Activated gamma-delta T cell treated with anti-CD3 and anti-CD28 coated beads, Interleukin-2, amount 50 U/mL, for 16 hours (primary cell): ENCODE data around the gene CNNM4.

Experiments used
- DNase-seq: peaks from one replicate; pipeline ENCODE4 v3.0.0-alpha.2; 2020; ENCODE audit warnings: low read depth

The CNNM4 gene

DNA sequence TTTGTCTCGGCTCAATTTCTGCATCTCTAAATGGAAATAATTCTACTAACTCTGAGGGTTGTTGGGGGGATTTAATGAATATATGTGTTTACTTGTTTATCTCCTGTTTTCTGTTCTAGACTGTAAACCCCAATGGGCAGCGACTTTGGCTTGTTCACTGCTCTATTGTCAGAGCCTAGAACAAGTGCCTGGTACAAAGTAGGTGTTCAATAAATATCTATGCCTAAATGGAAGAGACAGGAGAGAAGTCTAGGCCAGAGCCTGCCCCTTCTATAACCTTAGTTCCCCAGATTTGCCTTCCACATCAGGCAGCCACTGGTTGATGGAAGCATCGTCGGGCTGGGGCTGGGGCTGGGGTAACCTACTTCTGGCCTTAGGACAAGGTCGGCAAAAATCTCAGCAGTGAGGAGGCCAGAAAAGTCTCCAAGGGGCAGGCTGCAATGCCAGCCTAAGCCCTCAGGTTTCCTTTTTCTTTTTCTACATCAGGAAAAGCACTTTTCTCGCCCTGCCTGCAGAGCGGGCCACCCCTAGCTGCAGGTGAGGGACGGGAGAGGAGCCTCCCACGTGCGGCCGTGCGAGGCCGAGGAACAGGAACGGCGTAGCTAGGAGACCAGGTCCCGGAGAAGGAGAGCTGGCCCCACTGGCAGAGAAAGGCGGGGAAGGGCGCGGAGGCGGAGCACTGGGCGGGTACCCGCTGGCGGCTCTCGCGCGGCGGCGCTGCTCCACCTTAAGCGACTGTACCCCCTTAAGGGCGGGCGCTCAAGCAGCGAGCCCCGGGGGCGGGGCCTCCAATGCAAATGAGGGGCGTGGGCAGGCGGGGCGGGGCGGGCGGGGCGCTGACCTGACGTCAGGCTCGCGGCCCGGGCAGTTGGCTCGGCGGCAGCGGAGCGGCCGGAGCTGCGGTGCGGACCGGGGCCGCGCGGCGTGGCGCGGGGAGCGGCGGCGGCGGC lies at the start of gene CNNM4:
Gene CNNM4, plus strand, starts transcription at position 867 of the 950 bp plus-strand sequence. CDS start 98 bp downstream, outside the sequence.
- DNase-seq: peak; percentile 85

DNA sequence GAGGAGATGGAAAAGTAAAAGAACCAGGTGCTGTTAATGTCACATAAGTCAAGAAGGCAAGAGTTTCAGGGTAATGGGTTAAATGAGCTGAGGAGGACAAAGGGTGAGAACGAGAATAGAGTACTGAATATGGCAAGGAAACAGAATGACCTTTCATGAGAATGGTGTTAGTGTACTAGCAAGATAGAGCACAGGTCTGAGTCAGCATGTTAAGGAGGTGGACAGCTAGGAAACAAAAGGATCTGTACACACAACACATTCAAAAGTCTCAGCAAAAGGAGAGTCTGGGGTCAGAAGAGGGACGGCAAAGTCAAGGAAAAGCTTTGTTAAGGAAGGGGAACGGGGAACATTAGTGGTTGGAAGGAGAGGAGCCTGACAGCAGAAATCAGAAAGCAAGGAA lies 49.7 kb upstream of the CNNM4 start:
- no peak for DNase-seq

DNA sequence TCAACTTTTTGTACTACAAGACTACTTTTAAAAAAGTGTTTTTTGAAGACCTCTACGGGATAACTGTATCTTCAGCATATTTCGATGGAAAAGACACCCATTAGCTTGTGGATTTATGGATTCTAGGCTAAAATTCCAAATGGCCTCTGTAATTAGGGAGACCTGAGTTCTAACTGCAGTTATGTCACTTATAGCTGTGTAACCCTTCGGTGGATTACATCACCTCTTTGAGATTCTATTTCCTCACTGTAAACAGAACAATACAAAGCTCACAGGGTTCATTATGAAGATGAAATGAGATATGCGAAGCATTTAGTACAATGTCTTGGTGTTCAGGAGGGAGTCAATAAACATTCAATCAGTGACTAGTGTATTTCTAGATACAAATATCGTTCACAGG lies 45.0 kb upstream of the CNNM4 start:
- DNase-seq: no peak

DNA sequence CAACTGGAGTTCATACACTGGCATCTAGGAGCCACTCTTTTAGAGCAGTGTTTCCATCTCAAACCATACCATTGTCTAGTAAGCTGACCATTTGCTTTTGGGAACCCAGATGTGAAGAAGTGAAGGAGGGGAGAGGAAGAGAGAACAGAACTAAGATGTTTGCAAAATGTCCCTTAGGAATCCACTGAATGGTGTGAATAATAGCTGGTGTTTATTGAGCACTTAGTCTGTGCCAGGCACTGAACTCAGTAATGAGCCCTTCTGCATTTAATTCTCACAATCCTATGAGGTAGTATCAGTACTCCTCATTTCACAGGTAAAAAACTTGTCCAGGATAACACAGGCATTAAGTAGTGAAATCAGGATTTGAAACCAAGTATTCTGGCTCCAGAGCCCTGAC lies 44.3 kb upstream of the CNNM4 start:
- DNase-seq: no peak

DNA sequence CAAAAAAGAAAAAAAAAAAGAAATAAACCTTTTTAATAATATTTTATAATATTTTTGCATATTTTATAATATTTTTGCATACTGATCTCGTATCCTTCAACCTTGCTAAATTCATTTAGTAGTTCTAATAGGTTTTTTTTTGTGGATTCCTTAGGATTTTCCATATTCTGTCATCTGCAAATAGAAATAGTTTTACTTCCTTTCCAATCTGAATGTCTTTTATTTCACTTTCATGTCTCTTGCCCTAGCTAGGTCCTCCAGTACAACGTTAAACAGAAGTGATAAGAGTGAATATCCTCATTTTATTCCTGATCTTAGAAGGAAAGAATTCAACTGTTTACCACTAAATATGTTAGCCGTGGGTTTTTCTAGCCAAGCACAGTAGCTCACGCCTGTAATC lies 34.6 kb upstream of the CNNM4 start:
- no peak for DNase-seq

DNA sequence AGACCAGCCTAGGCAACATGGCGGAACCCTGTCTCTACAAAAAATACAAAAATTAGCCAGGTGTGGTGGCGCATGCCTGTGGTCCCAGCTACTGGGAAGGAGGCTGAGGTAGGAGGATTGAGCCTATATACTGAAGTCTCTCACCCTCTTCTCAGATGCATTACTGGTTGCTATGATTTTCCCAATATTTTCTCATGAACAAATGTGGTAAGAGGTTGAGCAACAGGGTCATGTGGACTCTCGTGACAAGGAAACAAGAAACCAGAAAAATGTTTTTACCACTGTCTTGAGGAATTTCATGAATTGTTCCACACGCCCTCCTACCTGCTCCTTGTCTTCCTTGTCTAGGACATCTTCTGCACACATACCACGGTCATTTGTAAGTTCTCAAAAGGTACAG lies 33.3 kb upstream of the CNNM4 start:
- DNase-seq: no peak

DNA sequence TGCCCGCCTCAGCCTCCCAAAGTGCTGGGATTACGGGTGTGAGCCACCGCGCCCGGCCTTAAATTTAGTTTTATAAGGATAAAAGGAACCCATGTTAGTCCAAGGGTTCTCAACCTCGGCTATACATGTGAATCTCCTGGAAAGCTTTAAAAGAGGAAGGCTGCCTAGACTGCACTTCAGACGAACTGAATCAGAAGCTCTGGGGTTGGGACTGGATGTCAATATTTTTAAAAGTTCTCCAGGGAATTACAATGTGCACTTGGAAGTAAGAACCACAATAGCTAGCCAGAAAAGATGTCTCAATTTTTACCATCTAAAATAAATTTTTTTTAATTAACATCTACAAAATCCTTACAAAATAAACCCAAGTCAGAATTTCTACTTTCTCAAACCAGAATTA lies 31.0 kb upstream of the CNNM4 start:
- no peak for DNase-seq

DNA sequence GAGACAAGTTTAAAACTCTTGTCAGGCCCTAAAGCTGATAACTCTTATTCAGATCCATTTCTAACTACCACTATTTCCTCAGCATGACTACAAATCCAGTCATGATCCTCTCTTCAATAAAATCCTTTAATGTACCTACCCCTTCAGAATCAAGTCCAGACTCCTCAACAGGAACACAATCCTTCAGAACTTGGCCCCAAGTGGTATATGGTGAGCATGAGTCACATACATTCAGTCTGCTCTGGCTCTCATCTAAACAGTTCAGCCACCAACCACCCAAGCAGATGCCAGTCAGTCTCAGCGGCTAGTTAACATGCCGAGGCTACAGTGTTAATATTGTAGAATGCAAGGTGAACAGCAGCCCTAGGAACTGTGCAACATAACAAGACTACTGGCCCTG lies 30.5 kb upstream of the CNNM4 start:
- DNase-seq: no peak

DNA sequence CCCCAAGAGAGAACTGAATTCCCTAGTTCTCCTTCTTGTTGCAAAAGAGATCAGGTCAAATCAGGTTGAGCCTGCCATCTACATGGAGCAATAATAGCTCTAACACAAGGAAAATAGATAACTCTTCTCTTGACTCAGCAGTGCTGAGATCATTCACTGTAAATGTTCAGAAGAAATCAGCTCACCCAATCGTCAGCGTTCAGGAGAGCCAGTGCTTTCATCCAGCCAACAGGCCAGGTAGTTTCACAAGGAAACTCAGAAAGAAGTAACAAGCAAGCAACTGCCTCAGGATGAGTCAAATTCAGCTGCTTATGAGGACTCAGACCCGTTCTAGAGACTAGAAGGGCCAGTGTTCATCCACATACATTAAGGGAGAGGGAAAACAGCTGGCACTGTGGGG lies 26.8 kb upstream of the CNNM4 start:
- DNase-seq: no peak

DNA sequence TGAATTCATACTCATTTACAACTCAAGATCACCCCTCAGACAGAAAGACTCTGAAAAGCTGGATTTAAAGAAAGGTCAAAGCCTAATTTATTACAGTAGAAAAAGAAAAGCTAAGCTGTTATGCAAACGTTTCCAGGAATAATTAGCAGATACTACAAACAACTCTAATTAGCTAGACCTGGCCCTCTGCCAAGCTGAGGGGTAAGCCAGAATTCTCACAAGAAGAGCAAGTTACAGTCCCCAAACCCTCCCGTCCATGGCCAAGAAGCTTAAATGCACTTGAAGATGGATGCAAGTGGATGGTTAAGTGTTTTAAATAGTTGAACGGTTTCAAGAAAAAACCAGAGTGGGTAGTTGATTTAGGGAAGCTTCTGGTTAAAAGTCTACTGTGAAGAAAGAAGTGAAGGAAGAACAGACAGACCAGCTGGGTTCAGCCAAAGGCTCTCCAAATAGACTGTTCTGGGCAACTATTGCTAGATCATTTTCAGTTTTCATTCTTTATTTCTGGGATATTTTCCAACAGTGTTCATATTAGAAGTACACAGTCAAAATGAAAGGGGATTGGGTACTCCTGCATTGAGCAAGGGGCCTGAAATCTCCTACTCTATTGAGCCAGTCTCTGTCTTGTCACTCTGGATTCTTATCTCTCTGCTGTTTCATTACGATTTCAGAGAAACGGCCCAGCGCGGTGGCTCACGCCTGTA lies 25.7 kb upstream of the CNNM4 start:
- DNase-seq: no peak

DNA sequence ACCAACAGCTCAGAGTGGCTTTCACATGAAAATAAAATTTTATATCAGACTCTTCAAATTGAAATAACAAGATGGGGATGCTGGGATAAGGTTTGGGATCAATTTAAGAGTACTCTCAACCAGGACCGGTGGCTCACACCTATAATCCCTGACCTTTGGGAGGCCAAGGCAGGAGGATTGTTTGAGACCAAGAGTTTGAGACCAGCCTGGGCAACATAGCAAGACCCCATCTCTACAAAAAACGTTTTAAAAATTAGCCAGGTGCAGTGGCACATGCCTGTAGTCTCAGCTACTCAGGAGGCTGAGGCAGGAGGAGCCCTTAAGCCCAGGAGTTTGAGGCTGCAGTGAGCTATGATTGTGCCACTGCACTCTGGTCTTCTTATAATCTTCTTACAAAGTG lies 23.5 kb upstream of the CNNM4 start:
- DNase-seq: no peak

DNA sequence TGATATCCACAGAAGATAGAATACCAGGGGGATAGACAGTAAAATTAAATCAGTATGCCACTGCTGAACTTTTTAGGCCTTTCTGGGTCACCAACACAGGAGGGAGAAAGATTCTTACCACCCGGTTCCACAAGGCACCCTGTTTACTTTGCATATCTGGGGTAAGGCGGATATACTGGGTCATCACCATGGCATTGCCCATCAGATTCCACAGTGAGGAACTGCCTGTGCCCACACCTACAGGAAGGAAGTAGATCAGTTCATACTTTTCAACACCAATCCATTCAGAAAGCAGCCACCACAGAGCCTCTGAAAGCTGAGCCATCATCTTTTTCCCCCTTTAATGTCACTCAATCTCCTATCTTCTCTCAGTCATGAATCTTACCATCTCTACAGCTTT lies 22.9 kb upstream of the CNNM4 start:
- no peak for DNase-seq

DNA sequence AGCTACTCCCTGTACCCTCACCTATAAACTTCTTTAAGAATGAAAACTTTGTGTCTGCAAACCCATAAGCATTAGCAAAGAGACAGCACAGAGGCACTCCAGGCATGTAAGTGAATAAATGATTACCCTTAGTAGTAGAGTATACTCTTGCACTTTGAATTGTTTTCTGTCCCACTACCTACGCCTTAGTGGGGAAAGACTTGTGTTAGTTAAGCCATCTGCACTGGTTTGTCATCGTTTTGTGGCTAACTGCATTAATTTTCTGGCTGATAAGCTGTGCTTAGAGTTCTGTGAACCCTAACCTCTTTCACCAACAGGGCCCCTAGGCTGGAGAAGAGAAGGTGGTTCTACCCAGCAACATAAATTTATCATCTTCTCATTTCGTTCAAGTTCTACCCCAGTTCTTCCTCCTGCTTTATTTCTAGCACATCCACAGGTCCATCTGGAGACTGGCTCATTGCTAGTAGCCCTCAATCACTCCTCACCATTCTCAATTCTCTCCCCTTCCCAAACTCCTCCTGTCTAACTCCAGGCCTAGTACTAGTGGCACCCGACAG lies 21.5 kb upstream of the CNNM4 start:
- no peak for DNase-seq

DNA sequence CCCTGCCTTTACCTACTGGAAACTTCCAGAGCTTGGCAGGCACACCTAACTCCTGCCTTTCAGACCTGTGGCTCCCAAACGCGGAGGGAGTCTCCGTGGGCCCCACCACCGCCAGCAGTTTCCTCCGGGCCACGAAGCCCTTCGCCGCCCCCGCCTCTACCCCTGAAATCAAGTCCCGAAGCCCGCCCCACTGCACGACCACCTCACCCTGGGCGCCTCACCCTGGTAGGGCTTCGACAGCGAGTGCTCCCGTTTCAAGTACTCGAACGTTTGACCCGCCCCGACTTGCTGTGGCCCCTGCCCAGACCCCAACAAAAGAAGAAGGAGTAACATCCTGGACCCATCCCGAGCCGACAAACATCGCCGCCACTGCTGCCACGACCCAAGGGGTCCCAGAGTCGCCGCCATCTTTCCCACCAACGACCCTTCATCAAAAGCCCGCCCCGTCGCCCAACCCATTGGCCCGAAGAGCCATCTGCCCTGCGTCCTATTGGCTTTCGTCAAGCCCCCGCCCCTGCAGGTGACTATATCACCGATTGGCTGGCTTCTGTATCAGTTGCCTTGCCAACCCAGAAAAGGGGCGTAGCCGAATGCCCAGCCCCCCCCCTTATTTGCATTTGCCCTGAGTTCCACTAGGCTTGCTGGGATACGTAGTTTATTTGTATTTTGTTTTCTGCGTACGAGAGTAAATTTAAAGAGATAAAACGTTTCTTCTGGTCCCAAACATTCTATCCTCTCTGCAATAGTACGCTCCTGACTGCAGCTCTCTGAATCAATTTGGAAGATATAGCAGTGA lies 20.9 kb upstream of the CNNM4 start, which contains the start of gene LMAN2L:
Gene LMAN2L, minus strand, starts transcription at position 432 of the 796 bp plus-strand sequence. Its CDS starts 24 bp downstream, at position 408.
- peak; percentile 93 for DNase-seq

DNA sequence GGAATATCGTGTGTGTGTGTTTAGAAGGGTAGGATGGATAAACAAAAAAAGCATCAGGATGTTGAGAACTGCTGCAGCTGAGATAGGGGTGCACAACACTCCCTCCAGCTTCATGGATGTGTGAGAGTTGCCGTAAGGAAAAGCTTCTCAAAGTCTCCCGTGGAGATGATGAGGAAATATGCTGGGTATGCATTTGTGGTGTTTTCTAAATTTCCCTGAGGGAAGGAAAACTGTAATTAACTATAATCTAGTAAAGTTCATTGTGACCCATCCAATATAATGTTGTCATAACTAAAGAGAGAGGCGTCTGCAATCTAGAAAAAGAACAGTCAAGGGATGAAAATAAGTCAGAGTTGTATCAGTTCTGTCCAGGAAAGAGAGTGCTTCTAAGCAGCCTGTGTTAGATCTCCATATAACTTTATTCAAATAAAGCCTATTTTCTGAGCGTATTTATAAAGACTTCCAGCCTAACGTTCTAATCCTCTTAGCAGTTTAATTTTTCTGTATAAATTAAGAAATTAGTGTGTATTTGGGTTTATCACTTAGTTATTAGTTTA lies 13.6 kb upstream of the CNNM4 start:
- DNase-seq: no peak

DNA sequence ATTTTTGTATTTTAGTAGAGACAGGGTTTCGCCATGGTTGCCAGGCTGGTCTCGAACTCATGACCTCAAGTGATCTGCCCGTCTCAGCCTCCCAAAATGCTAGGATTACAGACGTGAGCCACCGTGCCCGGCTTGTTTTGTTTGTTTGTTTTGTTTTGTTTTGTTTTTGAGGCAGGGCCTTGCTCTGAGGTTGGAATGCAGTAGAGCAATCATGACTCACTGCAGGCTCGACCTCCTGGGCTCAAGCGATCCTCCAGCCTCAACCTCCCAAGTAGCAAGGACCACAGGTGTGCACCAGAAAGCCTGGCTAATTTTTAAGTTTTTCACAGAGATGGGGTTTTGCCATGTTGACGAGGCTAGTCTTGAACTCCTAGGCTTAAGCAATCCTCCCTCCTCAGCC lies 8.9 kb upstream of the CNNM4 start:
- DNase-seq: no peak

DNA sequence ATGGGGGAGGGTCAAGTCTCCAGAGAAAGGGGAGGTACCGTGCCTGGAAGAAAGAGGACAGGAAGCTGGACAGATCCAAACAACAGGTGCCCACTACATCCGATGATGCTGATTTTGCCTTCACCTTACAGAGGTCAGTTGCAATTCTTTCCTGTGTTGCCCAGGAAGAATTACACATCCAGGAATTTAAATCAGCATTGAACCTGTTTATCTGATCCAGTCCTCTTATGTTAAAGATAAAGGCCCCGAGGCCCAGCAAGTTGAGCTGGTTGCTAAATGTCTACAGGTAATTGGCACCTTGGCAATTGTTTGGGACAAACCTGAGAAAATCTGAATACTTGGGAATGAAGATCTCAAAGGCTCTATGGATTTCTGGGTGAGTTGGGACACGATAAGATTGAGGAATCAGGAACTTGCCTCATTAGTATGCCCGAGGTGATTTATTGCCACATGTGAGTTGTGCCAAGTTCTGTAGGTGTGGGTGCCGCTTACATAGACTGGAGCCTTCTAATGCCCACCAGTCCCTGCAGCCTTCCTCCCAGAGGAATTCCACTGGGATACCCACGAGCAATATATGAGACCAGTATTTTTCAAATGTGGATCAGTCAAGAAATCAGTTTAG lies 6.9 kb upstream of the CNNM4 start:
- no peak for DNase-seq

DNA sequence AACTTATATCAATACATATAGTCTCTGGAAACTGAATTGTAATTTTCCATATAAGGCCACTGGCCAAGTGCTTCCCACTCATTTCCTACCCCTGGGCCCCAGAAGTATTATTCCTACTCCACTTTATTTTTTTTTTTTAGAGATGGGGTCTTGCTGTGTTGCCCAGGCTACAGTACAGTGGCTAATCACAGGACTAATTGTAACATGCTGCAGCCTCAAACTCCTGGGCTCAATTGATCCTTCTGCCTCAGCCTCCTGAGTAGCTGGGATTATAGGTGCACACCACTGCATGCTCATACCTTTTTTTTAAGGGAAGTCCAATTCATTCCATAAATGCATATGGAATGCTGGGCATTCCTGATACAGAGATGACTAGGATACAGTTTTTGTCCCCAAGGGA lies 6.4 kb upstream of the CNNM4 start:
- DNase-seq: no peak

DNA sequence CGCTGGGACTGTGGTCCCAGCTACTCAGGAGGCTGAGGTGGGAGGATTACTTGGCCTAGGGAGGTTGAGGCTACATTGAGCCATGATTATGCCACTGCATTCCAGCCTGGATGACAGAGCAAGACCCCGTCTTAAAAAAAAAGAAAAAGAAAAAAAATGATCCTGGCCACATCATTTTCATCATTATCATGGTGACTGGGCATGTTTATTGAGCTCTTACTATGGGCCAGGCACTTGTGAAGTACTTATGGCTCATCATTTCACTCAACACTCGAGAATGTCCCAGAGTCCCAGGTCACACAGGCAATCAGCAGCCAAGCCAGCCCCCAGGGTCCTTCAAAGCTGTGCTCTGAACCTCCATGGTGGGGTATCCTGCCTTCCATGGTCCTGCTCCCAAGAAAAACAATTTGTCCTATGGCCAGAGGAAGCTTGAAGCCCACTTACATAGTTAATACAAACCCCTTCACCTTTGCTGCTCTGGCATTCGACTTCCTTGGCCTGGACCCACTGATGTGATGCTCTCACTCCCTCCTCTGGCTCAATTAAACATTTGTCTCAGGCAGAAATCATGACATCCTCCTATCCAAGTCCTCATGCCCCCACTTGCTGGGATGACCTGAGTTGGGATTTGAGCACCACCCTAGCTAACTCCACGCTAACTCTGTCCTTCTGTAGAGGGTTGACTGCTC lies 3.8 kb upstream of the CNNM4 start:
- no peak for DNase-seq

DNA sequence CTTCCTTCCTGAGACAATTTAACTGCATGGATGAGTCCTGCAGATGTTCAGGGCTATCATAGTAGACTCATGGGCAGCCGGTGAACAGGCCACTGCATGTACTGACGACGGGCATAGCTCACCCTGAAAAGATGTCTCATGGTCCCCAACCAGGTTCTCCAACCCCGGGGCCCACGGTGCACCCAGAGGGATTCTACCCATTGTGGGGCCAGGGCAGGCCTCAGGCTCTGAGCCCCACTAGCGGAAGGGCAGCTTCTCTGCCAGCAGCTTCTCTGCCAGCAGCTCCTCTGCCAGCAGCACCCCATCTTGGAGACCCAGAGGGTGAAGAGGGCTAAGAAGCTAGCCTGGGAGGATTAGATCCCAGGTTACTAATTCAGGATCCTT lies 3.2 kb upstream of the CNNM4 start:
- DNase-seq: no peak

DNA sequence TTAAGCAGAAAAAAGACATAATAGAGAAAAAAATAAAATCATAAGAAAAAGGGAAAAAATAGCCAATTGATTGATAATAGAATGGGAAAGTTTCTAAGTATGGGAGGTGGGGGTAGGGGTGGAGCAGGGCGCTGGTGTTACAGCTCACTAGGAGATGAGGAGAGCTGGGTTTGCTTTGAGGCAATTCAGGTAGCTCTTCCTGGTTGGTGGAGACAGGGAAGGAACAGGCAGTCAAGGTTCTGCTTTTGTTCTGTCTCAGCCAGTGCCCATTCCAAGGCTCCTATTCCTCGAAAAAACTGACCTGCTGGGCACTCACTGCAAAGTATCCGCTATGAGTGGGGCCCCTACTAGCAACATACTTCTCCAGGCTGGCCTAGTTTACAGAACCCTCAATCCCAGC lies 1.7 kb upstream of the CNNM4 start:
- no peak for DNase-seq
